ENCODE measurements around the gene ANAPC5. TPM values are rescaled to one million over a fixed set of nuclear protein-coding genes. Genes with fewer than 3 reads are reported as not detected.
"Not testable (repeated sequence)": the region's sequence is repeated elsewhere in the genome, so short reads cannot be mapped to it uniquely, and the experiment has no call there.

The ANAPC5 gene
- polyA plus RNA-seq, 1 donor: 113 TPM

GRCh38 chr12:121283841-121284240 is 68.4 kb downstream of the ANAPC5 start:
- no peak for DNase-seq

DNA sequence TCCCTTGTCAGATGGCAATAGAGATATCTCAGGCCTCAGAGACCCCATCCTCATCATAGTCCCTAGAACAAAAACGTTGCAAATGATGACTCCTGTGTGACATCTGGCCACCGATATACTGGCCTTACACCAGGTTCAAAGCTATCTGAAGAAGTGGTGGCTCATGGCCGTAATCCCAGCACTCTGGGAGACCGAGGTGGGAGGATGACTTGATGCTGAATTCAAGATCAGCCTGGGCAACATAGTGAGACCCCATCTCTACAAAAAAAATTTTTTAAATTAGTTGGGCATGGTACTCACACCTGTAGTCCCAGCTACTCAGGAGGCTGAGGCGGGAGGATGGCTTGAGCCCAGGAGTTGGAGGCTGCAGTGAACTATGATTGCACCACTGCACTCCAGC is 68.8 kb downstream of the ANAPC5 start:
- DNase-seq: no peak

DNA sequence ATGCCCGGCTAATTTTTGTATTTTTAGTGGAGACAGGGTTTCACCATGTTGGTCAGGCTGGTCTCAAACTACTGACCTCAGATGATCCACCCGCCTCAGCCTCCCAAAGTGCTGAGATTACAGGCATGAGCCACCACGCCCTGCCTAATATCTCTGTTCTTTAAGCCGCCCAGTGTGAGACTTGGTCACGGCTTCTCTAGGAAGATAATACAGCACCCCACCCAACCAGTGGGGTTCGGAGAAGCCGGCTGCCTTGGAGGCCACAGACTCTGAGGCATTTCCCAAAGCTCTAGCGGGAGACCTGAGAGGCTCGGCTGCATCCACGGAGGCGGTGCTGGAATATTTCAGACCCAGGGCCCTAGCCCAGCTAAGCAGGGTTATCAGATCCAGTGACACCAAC is 69.3 kb downstream of the ANAPC5 start:
- not testable (repeated sequence) for DNase-seq

GRCh38 chr12:121282072-121282742 is 70.0 kb downstream of the ANAPC5 start:
- DNase-seq: no peak

DNA sequence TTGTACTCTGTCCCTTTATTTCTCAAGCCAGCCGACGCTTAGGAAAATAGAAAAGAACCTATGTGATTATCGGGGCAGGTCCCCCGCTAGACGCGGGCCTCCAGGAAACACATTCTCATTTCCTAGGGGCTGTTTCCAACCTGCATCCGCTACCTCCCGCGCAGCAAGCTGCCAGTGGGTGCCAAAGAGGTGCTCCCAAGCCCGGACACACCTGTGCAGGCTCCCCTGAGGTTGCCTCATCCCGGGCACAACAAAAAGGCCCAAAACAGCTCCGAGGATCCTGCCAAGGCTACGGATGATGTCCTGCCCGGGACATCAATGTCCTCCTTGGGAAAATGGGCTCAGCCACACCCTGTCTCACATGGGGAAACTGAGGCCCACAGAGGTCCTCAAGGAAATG is 71.1 kb downstream of the ANAPC5 start:
- not testable (repeated sequence) for DNase-seq

DNA sequence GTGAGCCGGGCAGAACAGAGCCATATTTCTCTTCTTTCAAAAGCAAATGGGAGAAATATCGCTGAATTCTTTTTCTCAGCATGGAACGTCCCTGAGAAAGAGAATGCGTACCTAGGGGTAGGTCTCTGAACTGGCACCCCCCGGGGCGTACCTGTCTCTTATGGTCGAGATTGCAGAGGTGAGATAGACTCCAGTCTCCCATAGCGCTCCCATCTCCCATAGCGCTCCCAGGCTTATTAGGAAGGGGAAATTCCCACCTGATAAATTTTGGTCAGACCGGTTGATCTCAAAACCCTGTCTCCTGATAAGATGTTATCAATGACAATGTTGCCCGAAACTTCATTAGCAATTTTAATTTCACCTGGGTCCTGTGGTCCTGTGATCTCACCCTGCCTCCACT is 71.7 kb downstream of the ANAPC5 start:
- not testable (repeated sequence) for DNase-seq

DNA sequence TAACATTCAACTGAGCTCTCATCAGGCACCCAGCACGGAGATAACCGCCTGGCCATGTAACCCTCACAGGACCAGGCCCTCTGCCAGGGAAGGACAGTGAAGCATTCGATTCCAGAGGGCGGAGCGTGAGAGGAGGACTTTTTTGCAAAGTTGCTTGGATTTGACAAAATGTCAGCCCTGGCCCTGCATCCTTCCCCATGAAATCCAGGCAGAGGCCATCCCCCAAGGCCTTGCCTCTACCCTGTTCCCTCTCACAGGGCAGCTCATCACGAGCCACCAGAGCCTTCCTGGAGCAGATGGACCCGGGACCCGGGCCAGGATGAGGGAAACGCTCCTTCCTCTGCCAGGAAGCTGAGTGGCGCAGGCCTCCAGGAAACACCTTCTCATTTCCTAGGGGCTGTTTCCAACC is 72.7 kb downstream of the ANAPC5 start:
- no peak for DNase-seq

- no peak for DNase-seq
Measured at GRCh38 chr12:121279071-121279375, 73.2 kb downstream of the ANAPC5 start.

GRCh38 chr12:121278169-121279070 is 73.8 kb downstream of the ANAPC5 start:
- DNase-seq: no peak

DNA sequence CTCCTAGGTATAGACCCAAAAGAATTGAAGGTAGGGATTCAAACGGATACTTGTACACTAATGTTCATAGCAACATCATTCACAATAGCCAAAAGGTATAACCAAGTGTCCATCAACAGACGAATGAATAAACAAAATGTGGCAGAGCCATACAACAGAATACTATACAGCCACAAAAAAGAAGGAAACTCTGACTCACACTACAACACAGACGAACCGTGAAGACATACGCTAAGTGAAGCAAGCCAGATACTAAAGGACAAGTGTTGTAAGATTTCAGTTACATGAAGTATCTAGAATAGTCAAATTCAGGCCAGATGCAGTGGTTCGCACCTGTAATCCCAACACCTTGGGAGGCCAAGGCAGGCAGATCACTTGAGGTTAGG is 74.8 kb downstream of the ANAPC5 start:
- DNase-seq: no peak

DNA sequence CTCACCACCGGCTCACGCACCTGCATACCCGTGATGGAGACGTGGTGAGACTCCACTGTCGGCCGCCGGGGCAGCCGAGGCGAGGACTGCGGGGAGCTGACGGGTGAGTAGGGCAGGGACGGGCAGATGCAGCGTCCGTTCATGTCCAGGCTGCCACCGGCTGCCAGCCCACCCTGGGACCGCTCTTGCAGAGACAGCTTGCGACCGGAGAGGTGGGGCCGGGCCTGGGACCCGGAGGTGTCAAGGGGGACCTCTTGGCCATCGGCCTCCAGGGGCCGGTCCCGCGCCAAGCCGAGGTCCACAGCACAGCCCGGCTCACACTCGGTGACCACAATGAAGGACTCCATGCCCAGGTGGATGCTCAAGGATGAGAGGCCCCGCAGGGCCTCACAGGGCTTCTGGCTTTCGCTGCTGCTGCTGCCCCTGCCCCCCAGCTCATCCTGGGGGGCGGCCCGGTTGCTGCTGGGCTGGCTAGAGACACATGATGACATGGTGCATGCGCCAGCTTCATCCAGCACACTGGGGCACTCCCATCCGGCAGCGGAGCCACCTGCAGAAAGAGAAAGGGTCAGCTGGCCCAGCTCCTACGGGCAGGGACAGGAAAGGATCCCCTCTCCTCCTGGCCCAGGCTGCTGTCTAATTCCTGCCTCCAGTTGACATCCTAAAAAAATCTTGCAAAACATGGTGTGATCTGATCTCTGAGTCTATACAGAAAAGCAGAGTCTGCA is 78.0 kb downstream of the ANAPC5 start:
- no peak for DNase-seq

DNA sequence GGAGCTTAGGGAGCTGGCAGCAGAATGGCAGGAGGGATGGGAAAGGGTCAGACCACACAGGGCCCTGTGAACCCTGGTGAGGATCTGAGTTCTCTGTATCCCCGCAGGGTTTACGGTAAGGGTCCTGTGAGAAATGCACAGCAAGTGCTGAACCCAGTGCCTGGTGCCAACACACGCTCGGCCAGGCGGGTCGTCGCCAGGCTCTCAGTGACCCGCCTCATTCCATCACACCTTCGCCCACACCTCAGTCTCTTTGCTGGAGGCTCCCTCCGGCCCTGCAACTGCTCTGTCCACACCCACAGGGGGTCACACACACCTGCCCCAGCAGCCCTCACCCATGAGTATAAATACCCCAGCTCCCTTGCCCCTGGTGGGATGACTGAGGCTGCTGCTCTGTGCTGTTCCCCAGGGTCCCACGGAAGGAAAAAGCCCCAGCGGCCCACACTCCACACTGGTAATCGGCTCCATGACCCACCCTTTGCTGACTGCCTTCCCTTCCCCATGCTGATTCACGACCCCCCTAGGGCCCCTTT is 78.8 kb downstream of the ANAPC5 start:
- no peak for DNase-seq

DNA sequence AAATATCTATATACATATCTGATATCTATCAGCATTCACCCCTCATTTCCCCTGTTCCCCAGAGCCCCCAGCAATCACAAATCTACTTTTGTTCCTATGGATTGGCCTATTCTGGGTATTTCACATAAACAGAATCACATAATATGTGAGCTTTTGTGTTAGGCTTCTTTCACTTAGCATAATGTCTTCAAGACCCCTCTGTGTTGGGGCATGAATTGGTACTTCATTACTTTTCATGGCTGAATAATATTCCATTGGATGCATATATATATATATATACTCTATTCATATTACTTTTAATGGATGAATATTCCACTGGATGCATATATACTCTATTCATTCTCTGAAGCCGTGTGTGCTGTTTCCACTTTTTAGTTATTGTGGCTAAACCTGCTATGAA is 84.4 kb downstream of the ANAPC5 start:
- DNase-seq: no peak

GRCh38 chr12:121264951-121265515 is 87.2 kb downstream of the ANAPC5 start:
- DNase-seq: no peak

- no peak for DNase-seq
Measured at GRCh38 chr12:121264135-121264534, 88.1 kb downstream of the ANAPC5 start.

DNA sequence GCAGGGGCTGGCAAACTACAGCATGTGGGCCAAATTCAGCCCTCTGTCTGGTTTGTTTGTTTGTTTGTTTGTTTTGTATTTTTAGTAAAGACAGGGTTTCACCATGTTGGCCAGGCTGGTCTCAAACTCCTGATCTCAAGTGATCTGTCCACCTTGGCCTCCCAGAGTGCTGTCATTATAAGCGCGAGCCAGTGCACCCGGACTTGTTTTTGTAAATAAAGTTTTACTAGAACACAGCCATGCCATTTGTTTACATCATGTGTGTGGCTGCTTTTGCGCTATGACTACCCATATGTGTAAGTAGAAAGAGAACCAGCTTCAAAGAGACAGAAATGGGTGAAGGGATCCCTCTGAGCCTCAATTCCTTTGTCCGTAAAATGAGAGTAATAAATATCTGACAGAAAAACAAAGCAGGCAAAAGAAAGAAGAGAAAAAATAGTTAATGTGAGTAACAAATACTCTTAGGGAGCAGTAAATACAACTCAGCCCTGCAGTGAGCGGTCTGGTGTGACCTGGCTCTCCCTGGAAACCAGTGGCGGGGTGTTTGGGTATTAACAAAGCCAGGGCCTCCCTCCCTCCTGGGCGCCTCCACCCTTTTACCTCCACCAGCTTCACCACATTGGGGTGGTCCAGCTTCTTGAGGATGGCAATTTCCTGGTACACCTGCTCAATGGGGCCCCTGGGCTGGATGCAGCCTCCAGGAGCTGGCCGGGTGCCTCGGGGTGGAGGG is 88.8 kb downstream of the ANAPC5 start:
- DNase-seq: no peak

DNA sequence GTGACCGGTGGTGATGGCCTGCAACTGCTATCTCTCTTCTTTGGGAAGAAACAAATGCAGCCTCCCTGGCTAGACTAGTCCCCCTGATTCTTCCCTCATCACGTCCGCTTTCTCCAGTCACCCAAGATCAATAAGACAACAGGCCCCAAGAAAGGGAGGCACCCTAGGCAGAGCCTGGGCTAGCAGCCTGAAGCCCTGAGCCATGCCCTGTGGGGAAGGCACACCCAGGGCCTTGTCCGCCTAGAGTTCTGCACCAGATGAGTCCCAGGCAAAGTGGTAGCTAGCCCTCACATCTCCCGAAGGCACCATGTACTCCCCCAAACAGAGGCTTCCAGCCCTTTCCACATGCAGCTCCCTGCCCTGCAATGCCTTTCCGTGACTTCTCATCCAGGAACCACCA is 90.8 kb downstream of the ANAPC5 start:
- DNase-seq: no peak

- DNase-seq: no peak
Measured at GRCh38 chr12:121260091-121260490, 92.1 kb downstream of the ANAPC5 start.

DNA sequence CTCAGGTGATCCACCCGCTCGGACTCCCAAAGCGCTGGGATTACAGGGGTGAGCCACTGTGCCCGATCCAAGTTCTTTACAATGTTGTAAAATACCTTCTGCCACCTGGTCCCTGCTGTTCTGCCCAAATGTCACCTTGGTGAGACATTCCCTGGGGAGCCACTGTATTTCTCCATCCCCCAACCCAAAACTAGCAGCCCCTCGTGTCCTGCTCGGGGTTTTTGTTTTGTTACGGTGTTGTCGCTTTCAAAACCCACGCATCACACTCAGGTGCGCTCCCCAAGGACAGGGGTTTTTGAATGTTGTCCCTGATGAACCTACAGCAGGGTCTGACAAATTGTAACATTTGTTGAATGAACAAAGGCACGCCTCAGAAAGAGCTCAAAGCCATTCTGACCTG is 93.1 kb downstream of the ANAPC5 start:
- DNase-seq: no peak

All from hindlimb muscle (tissue), 1 donor.